Activated CD8-positive, alpha-beta T cell treated with anti-CD3 and anti-CD28 coated beads, Interleukin-2, amount 10 ng/mL, durations not matched to agents 7 days and 5 days (primary cell): ENCODE measurements around the gene B4GALT6. TPM values are rescaled to one million over a fixed set of nuclear protein-coding genes. Genes with fewer than 3 reads are reported as not detected.

Experiments
- ATAC-seq: fragments of 150-1000 bp; cut with Tn5 transposase; one replicate; pipeline ENCODE4 v1.10.0; 2021; ENCODE audit warnings: moderate library complexity
- CTCF ChIA-PET: fragments of 350-600 bp; sonication (Branson Sonifier 250); formaldehyde crosslinking; loops from one replicate; lab custom pipeline; 2021; ENCODE audit warnings: antibody characterized with exemption; lab: Charles Lee
- POLR2A ChIA-PET: fragments of 350-600 bp; sonication (Branson Sonifier 250); formaldehyde crosslinking; loops from one replicate; lab custom pipeline; 2021; ENCODE audit warnings: antibody characterized with exemption; lab: Charles Lee
- DNase-seq: peaks from one replicate; pipeline ENCODE4 v3.0.0-alpha.2; 2020
- H3K27ac Mint-ChIP-seq: one replicate; pipeline ENCODE4 v1.8.0; 2021; ENCODE audit warnings: mild to moderate bottlenecking, mixed read lengths
- H3K27me3 Mint-ChIP-seq: one replicate; pipeline ENCODE4 v1.8.0; 2021; ENCODE audit warnings: low read depth, mixed read lengths
- H3K36me3 Mint-ChIP-seq: one replicate; pipeline ENCODE4 v1.8.0; 2021; ENCODE audit warnings: low read depth, mixed read lengths
- H3K4me1 Mint-ChIP-seq: one replicate; pipeline ENCODE4 v1.8.0; 2021; ENCODE audit warnings: low read depth, mixed read lengths
- H3K4me3 Mint-ChIP-seq: one replicate; pipeline ENCODE4 v1.8.0; 2021; ENCODE audit warnings: mild to moderate bottlenecking, mixed read lengths
- H3K9me3 Mint-ChIP-seq: one replicate; pipeline ENCODE4 v1.8.0; 2022; ENCODE audit warnings: mixed read lengths; ENCODE audit not compliant: insufficient read depth
- total RNA-seq, 2 experiments: library from RNA; stranded (reverse); gene quantifications; one replicate each; pipeline ENCODE4 v1.2.3, GENCODE V29; 2021

Gene B4GALT6
- total RNA-seq, 2 experiments from 2014 or later = 1.0 to 1.3 TPM

- peaks cover 2% of the 10 kb centered on the region for H3K27me3 Mint-ChIP-seq
- CTCF ChIA-PET = no interaction called here
Observed at GRCh38 chr18:31598021-31598805, 86.2 kb downstream of the B4GALT6 start.

GRCh38 chr18:31596081-31596872, 88.1 kb downstream of the B4GALT6 start:
- CTCF ChIA-PET = no interaction called here
- ATAC-seq = no peak
- Mint-ChIP-seq H3K27me3 (peaks cover 2% of the 10 kb centered on the region), H3K4me1 (no peaks in the 10 kb centered on the region), H3K9me3 (no peaks in the 10 kb centered on the region), H3K27ac (no peak overlapping the region), H3K36me3 (no peaks in the 10 kb centered on the region), H3K4me3 (no peak overlapping the region)
- no peak for DNase-seq
- POLR2A ChIA-PET = no interaction called here

More at GRCh38 chr18:31598021-31598805, 86.2 kb downstream of the B4GALT6 start:
- Mint-ChIP-seq H3K27ac (no peak overlapping the region), H3K9me3 (no peaks in the 10 kb centered on the region), H3K36me3 (no peaks in the 10 kb centered on the region), H3K4me3 (no peak overlapping the region), H3K4me1 (no peaks in the 10 kb centered on the region)
- ATAC-seq (no peak), DNase-seq (no peak)
- POLR2A ChIA-PET = no interaction called here

GRCh38 chr18:31595121-31595771, 89.1 kb downstream of the B4GALT6 start:
- ChIA-PET POLR2A (no interaction called here), CTCF (no interaction called here)
- Mint-ChIP-seq H3K4me1 (no peaks in the 10 kb centered on the region), H3K9me3 (no peaks in the 10 kb centered on the region), H3K27ac (no peak overlapping the region), H3K36me3 (no peaks in the 10 kb centered on the region), H3K4me3 (no peak overlapping the region), H3K27me3 (peaks cover 2% of the 10 kb centered on the region)
- DNase-seq (no peak), ATAC-seq (no peak)

- H3K27me3 Mint-ChIP-seq = peaks cover 2% of the 10 kb centered on the region
- no peaks in the 10 kb centered on the region for H3K36me3 Mint-ChIP-seq
- no peaks in the 10 kb centered on the region for H3K9me3 Mint-ChIP-seq
- ChIA-PET POLR2A (no interaction called here), CTCF (interaction anchor here (1.0 kb wide), 1 partner anchor 130 kb away, joined by 4 read pairs; no protein-coding TSS in a partner anchor)
- no peaks in the 10 kb centered on the region for H3K4me1 Mint-ChIP-seq
- no peak for DNase-seq
- no peak overlapping the region for H3K4me3 Mint-ChIP-seq
- H3K27ac Mint-ChIP-seq = no peak overlapping the region
- ATAC-seq = no peak
Observed at GRCh38 chr18:31592506-31593157, 91.7 kb downstream of the B4GALT6 start.

GRCh38 chr18:31591628-31592027, 92.8 kb downstream of the B4GALT6 start, which contains the start of gene TTR:
TTR (plus strand) TSS chr18:31591877; CDS start chr18:31591903, 26 bp downstream.
- Mint-ChIP-seq H3K4me3 (no peak within 1 kb of the TSS), H3K27me3 (peaks cover 2% of the 10 kb centered on the region), H3K36me3 (no peaks in the 10 kb centered on the region), H3K4me1 (no peaks in the 10 kb centered on the region), H3K9me3 (no peaks in the 10 kb centered on the region), H3K27ac (no peak within 1 kb of the TSS)
- ATAC-seq (no peak), DNase-seq (no peak)
- POLR2A ChIA-PET = no interaction called here
- CTCF ChIA-PET = no interaction called here

GRCh38 chr18:31591113-31591512, 93.3 kb downstream of the B4GALT6 start:
- DNase-seq = no peak
- ATAC-seq = no peak
- peaks cover 2% of the 10 kb centered on the region for H3K27me3 Mint-ChIP-seq
- no peak overlapping the region for H3K27ac Mint-ChIP-seq
- CTCF ChIA-PET = no interaction called here
- no peaks in the 10 kb centered on the region for H3K4me1 Mint-ChIP-seq
- H3K9me3 Mint-ChIP-seq = no peaks in the 10 kb centered on the region
- no peaks in the 10 kb centered on the region for H3K36me3 Mint-ChIP-seq
- H3K4me3 Mint-ChIP-seq = no peak overlapping the region
- POLR2A ChIA-PET = no interaction called here

- Mint-ChIP-seq H3K4me3 (no peak overlapping the region), H3K27me3 (peaks cover 2% of the 10 kb centered on the region), H3K4me1 (no peaks in the 10 kb centered on the region), H3K36me3 (no peaks in the 10 kb centered on the region), H3K27ac (no peak overlapping the region), H3K9me3 (no peaks in the 10 kb centered on the region)
- ChIA-PET CTCF (no interaction called here), POLR2A (no interaction called here)
- DNase-seq (no peak), ATAC-seq (no peak)
Observed at GRCh38 chr18:31590570-31590969, 93.8 kb downstream of the B4GALT6 start.

- H3K27me3 Mint-ChIP-seq = no peaks in the 10 kb centered on the region
- H3K9me3 Mint-ChIP-seq = no peaks in the 10 kb centered on the region
- no peaks in the 10 kb centered on the region for H3K4me1 Mint-ChIP-seq
- H3K27ac Mint-ChIP-seq = no peak overlapping the region
- H3K4me3 Mint-ChIP-seq = no peak overlapping the region
- ATAC-seq (no peak), DNase-seq (no peak)
- ChIA-PET POLR2A (no interaction called here), CTCF (no interaction called here)
- no peaks in the 10 kb centered on the region for H3K36me3 Mint-ChIP-seq
Observed at GRCh38 chr18:31587529-31587928, 96.9 kb downstream of the B4GALT6 start.

GRCh38 chr18:31586616-31587015, 97.8 kb downstream of the B4GALT6 start:
- ATAC-seq (no peak), DNase-seq (no peak)
- Mint-ChIP-seq H3K27me3 (no peaks in the 10 kb centered on the region), H3K4me3 (no peak overlapping the region), H3K4me1 (no peaks in the 10 kb centered on the region), H3K27ac (no peak overlapping the region), H3K36me3 (no peaks in the 10 kb centered on the region), H3K9me3 (no peaks in the 10 kb centered on the region)
- POLR2A ChIA-PET = no interaction called here
- CTCF ChIA-PET = no interaction called here

- CTCF ChIA-PET = no interaction called here
- DNase-seq (no peak), ATAC-seq (no peak)
- no peaks in the 10 kb centered on the region for H3K36me3 Mint-ChIP-seq
- no peak overlapping the region for H3K27ac Mint-ChIP-seq
- no peaks in the 10 kb centered on the region for H3K27me3 Mint-ChIP-seq
- H3K9me3 Mint-ChIP-seq = no peaks in the 10 kb centered on the region
- POLR2A ChIA-PET = no interaction called here
- no peak overlapping the region for H3K4me3 Mint-ChIP-seq
- no peaks in the 10 kb centered on the region for H3K4me1 Mint-ChIP-seq
Observed at GRCh38 chr18:31585991-31586390, 98.4 kb downstream of the B4GALT6 start.

GRCh38 chr18:31583185-31583854, 101.1 kb downstream of the B4GALT6 start:
- no peaks in the 10 kb centered on the region for H3K27me3 Mint-ChIP-seq

More at GRCh38 chr18:31583185-31583854, 101.1 kb downstream of the B4GALT6 start:
- ATAC-seq (no peak), DNase-seq (no peak)
- Mint-ChIP-seq H3K9me3 (no peaks in the 10 kb centered on the region), H3K36me3 (no peaks in the 10 kb centered on the region), H3K27ac (no peak overlapping the region), H3K4me1 (no peaks in the 10 kb centered on the region), H3K4me3 (no peak overlapping the region)
- POLR2A ChIA-PET = no interaction called here
- CTCF ChIA-PET = no interaction called here
